GM18861 (cell line): ENCODE results near the gene LAIR1.
"Not testable (repeated sequence)": the region's sequence is repeated elsewhere in the genome, so short reads cannot be mapped to it uniquely, and the experiment has no call there.

Experiments used
- ATAC-seq: cut with Tn5 transposase; IDR thresholded peaks from one replicate; pipeline ENCODE4 v1.9.1; 2021; ENCODE audit not compliant: unreplicated experiment

LAIR1 gene, protein sequence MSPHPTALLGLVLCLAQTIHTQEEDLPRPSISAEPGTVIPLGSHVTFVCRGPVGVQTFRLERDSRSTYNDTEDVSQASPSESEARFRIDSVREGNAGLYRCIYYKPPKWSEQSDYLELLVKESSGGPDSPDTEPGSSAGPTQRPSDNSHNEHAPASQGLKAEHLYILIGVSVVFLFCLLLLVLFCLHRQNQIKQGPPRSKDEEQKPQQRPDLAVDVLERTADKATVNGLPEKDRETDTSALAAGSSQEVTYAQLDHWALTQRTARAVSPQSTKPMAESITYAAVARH

DNA sequence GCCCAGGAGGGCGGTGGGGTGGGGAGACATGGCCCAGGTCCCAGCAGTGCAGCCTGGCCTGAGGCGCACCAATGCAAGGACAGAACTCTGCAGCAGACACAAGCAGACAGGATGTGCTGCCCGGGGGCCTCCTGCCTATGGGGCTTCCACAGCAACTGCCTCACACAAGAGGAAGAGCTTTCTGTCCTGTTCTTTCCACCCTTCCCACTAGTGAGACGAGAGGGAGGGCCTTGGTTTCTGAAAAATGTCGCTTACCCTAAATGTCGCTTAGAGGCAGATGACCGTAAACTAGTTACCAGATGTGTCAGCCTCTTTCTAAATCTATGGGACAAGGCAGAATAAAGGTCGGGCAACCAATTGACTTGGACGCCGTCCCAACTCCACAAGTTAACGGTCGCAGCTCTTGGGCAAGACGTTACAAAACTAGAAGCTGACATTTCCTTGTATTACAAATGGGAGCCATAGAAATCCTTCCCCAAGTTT is at the start of gene LAIR1:
Gene LAIR1 (minus strand): TSS at position 157 of the 483 bp plus-strand sequence. CDS start 127 bp downstream, at position 30.
- ATAC-seq, result no peak

DNA sequence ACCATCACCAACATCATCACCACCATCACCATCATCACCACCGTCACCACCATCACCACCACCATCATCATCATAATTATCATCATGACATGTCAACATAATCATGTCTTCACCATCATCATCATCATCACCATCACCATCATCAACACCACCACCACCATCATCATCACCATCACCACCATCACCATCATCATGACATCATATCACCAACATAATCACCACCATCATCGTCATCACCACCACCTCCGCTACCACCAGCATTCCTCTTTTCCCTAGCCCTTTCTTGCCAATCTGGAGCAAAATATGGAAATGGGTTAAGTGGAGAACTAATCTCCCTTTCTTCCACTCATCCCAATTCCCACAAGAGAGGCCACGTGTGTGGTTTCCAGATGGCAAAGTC is 49.4 kb upstream of the LAIR1 start:
- no peak for ATAC-seq

DNA sequence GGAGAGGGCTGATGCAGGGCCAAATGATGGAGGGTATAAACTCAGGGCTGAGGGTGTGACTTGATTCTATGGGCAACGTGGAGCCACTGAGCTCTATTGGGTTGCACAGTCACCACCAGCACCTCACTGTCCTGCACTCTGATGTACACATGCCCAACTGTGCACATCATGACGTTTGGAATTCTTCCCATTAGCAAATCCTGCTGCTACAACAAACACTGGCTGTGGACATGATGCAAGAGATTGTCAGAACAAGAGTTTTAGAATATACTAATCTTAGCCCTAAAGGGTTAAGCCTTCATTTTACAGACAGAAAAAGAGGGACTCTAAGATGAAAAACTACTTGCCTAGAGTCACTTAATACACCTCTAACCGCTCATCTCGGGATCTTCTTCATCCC is 48.1 kb upstream of the LAIR1 start:
- ATAC-seq, result no peak

DNA sequence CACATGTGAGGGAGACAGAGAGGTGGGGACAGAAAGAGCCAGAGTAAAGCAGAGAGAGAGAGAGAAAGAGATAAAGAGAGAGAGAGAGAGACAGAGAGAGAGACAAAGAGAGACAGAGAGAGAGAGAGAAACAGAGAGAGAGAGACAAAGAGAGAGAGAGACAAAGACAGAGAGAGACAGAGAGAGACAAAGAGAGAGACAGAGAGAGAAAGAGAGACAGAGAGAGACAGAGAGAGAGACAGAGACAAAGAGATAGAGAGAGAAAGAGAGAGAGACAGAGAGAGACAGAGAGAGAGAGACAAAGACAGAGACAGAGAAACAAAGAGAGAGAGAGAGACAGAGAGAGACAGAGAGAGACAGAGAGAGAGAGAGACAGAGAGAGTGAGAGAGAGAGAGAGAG is 46.3 kb upstream of the LAIR1 start:
- no peak for ATAC-seq

DNA sequence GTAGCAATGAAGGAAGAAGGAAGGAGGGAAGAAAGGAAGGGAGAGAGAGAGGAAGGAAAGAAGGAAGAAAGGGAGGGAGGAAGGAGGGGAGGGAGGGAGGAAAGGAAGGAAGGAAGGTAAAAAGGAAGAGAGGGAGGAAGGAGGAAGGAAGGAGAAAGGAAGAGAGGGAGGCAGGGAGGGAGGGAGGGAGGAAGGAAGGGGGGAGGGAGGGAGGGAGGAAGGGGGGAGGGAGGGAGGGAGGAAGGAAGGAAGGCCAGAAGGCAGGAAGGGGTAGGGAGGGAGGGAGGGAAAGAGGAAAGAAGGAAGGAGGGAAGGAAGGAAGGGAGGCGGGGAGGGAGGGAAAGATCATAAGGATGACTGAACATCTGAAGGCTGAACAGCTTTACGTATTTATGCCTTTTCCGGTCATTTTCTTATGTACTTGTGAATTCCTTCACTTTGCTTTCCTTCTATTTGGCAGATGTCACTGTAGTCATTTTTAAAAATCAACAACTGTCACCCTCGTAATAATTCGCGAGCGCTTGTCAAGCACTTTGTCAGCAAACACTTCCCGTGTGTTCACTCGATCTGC is 43.8 kb upstream of the LAIR1 start:
- no peak for ATAC-seq

DNA sequence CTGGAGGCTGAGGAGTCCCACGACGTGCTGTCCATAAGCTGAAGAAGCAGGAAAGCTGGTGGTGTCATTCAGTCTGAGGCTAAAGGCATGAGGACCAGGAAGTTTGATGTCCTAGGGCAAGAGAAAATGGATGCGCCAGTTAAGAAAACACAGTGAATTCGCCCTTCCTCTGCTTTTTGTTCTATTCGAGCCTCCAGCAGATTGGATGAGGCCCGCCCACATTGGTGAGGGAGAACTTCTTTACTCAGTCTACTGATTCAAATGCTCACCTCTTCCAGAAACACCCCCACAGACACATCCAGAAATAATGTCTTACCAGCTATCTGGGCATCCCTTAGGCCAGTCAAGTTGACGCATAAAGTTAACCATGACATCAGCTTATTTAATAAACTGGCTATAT is 43.0 kb upstream of the LAIR1 start:
- ATAC-seq, result no peak

DNA sequence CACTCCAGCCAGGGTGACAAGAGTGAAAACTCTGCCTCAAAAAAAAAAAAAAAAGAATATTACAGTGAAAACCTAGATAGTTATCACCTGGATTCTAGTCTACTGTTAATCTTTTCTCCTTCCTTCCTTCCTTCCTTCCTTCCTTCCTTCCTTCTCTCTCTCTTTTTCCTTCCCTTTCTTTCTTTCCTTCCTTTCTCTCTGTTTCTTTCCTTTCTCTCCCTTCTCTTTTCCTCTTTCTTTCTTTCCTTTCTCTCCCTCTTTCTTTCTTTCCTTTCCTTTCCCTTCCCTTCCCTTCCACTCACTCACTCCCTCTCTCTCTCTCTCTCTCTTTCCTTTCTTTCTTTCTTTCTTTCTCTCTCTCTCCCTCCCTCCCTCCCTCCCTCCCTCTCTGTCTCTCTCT is 40.9 kb upstream of the LAIR1 start:
- no peak for ATAC-seq

DNA sequence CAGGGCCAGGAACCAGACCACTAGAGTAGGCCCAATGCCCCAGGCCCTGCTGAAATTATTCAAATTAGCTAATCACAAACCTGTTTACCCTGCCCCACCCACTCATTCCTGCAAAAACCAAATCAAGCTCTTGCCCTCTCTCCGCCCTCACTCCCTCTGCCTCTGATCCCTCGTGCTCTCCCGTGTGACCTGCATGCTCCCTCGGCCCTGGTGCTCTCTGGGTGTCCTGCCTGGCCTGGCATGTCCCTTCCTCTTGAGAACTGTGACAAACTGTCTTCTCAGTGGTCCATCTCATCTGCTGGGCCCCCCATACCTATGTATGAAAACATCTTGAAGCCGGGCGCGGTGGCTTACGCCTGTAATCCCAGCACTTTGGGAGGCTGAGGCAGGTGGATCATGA is 38.3 kb upstream of the LAIR1 start:
- ATAC-seq, result no peak

DNA sequence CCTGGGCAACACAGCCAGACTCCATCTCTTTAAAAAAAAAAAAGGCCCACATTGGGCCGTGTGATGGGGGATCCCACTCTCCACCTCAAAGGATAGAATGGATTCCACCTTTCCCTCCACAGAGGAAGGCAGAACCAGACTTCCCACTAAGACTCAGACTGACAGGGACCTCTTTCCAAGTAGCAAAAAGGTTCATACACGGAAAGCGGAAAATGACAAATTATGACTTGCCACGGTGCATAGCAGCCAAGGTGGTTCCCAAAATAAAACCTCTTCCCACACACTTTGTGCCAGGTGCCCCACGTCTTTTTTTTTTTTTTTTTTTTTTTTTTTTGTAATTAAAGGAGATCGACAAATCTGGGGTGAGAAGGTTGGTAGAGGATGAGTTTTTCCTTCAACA is 36.2 kb upstream of the LAIR1 start:
- no peak for ATAC-seq

DNA sequence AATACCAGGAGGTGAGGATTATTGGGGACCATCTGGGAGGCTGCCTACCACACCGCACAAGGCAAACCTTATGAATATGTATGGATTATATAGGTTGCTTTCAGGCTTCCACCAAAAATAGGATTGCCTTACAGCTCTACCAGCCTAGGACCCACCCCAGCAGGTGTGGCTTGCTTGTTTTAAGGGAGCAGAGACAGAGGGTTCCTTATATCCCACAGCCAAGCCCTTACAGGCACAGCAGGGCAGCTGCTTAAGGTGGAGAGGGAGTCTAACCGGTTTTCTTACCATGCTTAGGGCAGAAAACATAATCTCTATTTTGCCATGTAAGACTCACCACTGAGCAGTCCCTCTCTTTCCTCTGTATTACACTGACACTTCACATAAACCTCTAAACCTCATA is 34.5 kb upstream of the LAIR1 start:
- no peak for ATAC-seq

DNA sequence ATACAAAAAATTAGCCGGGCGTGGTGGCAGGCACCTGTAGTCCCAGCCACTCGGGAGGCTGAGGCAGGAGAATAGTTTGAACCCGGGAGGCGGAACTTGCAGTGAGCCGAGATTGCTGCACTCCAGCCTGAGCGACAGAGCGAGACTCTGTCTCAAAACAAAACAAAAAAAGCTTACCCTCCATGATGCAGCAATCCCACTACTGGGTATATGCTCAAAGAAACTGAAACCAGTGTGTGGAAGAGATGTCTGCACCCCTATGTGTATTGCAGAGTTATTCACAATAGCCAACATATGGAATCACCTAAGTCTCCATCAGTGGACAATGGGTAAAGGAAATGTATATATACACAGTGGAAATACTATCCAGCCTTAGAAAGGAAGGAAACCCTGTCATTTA is 31.0 kb upstream of the LAIR1 start:
- ATAC-seq, result no peak

DNA sequence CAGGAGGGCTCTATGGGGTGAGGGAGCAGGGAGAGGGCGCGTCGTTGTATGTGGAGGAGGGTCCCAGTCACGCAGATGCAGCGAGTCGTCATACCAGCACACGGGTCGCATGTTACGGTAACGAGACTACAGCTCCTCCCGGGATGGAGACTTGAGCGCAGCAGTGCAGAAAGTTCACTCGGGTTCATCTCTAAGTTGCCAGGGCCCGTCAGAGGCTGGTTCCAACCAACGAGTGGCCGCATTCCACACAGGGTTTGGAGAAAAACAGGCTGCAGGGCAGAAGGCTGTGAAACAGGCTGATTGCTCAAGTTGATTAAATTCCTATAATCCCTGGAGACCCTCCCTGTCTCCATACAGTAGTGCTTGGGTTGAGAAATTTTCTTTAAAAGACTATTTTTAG is 28.6 kb upstream of the LAIR1 start:
- no peak for ATAC-seq

DNA sequence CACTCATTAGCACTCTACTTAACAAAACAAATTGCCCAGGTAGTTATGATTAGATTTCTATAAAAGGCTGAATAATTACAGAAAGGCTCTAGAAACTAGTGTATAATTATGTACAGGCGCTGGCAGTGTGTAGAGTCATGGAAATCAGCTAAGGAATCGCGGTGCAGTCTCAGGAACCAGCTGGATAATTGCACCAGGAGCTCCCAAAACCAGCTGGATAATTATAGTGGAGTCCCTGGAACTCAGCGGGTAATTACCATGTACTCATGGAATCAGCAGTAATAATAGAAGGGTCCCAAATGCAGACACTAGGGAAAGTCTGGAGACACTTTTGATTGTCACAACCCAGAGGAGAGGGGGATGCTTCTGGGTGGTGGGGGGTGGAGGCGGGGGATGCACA is 27.4 kb upstream of the LAIR1 start:
- no peak for ATAC-seq

DNA sequence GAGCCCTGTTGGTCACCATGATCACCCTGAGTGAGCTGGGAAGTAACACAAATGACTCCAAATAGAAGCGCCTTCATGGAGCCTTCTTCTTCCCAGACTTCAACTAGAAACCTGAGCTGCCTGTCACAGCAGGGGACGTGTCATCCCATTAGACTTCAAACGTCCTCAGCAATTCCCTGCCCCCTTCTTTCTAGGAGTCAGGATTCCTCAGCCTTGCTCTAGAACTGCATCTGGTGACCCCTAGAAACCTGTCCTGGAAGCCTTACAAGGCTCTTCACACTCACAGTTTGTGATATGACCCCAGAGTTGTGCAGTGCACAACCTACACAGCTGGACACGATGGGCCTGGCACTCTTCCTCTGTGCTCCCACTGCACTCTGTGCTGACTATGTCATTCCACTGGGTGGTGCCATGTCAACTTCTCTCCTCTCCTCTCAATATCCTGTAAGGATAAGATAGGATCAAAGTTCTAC is 26.9 kb upstream of the LAIR1 start:
- no peak for ATAC-seq

DNA sequence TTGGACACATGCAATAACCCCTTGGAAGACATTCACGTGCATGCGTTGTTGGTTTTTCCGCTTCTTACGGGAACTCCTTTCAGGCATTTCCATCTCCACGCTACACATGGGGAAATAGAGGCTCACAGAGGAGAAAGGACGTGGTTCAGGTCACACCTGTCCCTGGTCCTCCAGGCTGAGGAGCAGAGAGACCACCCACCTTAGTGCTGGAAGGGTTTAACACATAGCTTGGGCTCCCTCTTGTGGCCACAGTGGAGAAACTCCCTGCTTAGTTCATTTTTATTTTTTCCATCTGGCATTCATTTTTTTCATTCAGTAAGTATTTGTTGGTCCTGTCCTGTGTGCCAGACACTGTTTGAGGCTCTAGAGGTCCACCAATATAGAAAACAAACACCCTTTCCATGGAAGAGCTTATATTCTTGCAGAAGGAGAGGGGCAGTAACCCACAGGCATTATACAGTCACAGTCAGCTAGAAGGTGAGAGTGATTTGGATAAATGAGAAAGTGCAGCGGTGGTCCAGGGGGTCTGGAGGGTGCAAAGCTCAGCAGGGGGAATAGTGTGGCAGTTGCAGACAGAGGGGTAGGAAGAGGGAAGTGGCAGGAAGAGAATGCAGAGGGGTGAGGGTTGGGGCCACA is 26.3 kb upstream of the LAIR1 start:
- no peak for ATAC-seq

DNA sequence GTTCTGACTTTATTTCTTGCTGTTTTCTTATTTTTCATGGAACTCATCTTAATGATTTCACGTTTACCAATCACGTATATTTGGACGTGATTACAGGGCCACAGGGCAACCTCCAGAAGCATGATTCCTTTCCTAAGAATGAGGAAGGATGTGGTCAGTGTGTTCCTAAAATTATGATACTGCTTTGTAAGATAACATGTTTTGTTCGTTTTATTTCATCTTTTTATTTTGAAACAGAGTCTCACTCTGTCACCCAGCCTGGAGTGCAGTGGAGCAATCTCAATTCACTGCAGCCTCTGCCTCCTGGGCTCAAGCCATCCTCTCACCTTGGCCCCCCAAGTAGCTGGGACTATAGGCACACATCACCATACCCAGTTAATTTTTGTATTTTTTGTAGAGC is 24.8 kb upstream of the LAIR1 start:
- ATAC-seq, result no peak

DNA sequence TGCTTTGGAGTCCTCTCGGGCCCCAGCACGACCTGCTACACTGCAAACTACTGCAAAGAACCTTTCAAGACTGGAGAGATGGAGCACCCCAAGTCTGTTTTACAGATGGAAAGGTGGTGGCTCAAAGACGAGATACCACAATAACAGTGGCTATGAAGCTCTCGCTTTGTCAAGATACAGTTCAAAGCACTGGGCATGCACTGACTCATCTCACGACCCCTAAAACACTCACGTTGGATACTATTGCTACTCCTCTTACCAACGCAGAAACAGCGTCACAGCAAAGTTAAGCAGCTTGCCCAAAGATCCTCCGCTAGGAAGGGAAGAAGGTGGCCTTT is 24.0 kb upstream of the LAIR1 start:
- ATAC-seq, result no peak

DNA sequence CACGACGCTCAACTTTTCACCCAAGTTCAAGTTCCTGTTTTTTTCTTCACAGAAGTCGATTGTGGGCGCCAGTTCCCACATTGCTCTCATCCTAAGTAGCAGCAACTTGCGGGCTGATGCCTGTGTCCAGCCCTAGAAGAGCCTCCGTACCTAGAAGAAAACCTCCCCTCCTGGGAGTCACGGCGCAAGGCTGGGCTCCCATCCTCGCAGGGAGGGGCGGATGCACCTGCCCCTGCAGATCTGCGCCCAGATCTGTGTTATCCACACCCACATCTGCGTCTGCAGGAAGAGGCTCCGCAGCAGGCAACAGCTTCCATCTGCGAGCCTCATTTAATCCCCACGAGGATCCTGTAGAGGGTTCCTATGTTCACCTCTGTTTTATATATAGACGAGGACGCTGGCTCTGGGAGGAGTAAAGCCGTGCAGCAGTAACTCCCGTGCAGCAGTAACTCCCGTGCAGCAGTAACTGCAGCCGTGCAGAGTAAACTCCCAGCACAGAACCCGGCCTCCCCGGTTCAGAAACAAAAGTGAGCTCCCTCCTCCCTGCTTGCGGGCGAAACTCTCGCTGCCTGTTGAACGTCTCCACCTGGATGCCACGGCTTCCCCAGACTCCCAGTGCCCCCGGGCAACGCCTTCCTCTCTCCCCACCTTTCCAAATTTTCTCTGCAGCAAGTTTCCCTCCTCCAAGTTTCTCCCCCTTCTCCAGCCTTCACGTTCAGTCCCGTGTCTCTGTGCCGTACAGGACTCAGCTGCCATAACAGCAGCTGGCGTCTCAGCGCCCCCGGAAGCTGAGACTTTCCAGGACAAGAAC is 23.5 kb upstream of the LAIR1 start:
- no peak for ATAC-seq

DNA sequence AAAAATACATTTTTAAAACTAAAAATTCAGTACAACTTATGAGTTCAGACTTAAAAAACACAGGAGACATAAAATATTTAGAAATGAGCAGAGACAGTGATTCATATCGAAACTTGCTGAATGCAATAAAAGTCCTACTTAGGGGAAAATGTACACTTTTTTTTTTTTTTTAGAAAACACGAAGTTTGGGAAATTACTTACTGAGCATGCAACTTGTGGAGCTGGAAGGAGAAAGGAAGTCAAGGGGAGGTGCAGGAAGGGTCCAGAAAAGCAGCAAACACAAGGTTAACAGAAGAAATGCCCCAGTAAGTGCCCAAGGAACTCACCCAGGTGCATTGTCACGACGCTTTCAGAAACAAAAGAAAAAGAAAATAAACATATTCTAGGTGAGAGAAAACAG is 18.6 kb upstream of the LAIR1 start:
- no peak for ATAC-seq

DNA sequence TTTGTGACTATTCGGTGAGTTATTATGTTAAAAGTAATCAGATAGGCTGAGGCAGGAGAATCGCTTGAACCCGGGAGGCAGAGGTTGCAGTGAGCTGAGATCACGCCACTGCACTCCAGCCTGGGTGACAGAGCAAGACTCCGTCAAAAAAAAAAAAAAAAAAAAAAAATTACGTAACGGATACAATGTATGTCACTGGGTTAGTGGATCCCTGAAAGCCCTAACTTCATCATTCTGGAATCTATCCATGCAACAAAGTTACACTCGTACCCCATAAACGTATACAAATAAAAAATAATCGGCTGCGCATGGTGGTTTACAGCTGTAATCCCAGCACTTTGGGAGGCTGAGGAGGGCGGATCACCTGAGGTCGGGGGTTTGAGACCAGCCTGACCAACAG is 17.3 kb upstream of the LAIR1 start:
- ATAC-seq, result not testable (repeated sequence)

DNA sequence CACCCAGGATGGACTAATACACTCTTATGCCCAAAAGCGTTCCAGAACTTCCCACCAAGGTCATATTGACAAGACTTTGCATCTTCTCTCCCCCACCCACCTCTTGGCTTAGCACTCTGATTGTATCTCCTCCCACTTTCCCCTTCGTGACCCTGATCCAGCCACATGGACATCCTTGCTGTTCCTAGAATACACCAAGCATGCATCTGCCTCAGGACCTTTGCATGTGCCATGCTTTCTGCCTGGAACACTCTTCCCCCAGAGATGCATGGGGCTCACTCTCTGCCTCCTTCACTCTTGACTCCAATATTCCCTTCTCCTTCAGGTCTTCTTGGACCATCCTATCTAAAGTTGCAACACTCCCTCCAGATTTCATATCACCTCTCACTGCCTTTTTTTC is 16.2 kb upstream of the LAIR1 start:
- ATAC-seq, result no peak
